Mucosa of descending colon (tissue), 3 donors: ENCODE results near the gene MED22. TPM values are rescaled to one million over a fixed set of nuclear protein-coding genes. Genes with fewer than 3 reads are reported as not detected.

Experiments
- ATAC-seq: fragments of 200-7000 bp; cut with Tn5 transposase; one replicate; pipeline ENCODE4 v1.9.1; 2020; ENCODE audit warnings: mild to moderate bottlenecking, moderate library complexity
- DNase-seq, 3 donors: peaks; one replicate each; pipeline ENCODE4 v3.0.0-alpha.2; 2020
- H3K36me3 ChIP-seq: fragments of 200-600 bp; one replicate; pipeline ENCODE4 v1.8.0; 2021; ENCODE audit warnings: low read depth, mild to moderate bottlenecking
- H3K4me1 ChIP-seq: fragments of 200-600 bp; one replicate; pipeline ENCODE4 v1.8.0; 2021; ENCODE audit warnings: low read depth, mild to moderate bottlenecking
- H3K4me3 ChIP-seq: fragments of 200-600 bp; one replicate; pipeline ENCODE4 v1.8.0; 2021; ENCODE audit warnings: mild to moderate bottlenecking
- H3K9me3 ChIP-seq: fragments of 200-600 bp; one replicate; pipeline ENCODE4 v1.8.0; 2021; ENCODE audit warnings: mild to moderate bottlenecking
- intact Hi-C, 2 donors: fragments of 100-400 bp; cut with DNase I in 1 of 2; cut with micrococcal nuclease in 1 of 2; formaldehyde crosslinking; loops; one replicate each; pipeline versions ENCODE4 v1.11.0 to v1.11.1; 2022; cut with DNase I, micrococcal nuclease
- total RNA-seq, 3 donors: library from RNA; stranded (reverse); fragmentation: NEBNext Ultra II Directional in 2 of 3; extraction: Animal tissue kit (Norgen Biotek cat#: 25700) in 2 of 3; gene quantifications; one replicate each; pipeline versions ENCODE4 v1.2.1 to v1.2.4, GENCODE V29; 2021 to 2023
- TF ChIP-seq, protein P1 (sequence below): fragments of 200-600 bp; IDR thresholded peaks from one replicate; pipeline ENCODE4 v1.8.0; 2022; ENCODE audit warnings: antibody characterized with exemption, mild to moderate bottlenecking
- donor health status: DM: no; HTN: no; CAD: no; lungs with moderate emphysema.
- donor health status: DM: no; HTN: no; CAD: no.
- donor health status: DM: no; HTN: yes; CAD: no.

Gene MED22
- total RNA-seq, 3 donors from 2014 or later: 19.8 to 33.6 (median 21.3) TPM

DNA sequence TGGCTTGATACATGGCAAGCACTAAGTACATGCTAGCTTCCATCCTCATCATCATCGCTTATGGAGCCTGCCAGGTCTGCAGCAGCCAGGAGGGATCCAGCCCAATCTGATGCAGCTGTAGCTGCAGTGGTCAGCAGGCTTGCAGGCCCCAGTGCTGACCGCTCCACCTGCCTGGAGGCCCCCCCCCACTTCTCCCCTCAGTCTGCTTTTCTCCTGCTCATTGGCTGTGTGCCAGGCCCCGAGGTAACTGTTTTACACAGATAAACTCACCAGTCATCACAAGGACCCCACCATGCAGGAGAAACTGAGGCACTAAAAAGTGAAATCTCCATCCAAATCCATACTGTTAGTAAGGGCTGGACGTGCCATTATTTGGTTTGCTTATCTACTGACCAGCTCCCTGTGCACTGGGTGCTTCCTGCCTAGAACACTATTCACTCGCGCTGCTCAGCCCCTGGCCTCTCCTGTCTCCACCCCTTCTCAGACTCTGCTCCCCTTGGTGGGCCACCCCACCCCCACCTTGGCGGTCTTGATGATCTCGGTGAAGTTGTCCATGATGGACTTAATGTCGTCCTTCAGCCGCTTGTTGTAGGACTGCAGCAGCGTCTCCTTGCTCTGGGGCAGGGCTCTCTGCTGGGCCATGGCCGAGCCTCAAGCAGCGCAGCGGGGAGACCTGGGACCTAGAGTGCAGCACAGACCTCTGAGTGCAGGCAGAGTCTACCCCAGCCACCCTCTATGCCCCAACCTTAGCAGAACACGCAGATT lies 1.7 kb downstream of the MED22 start:
- ATAC-seq (no peak), DNase-seq (no peak)
- H3K4me3 ChIP-seq: no peak overlapping the region
- peaks cover 14% of the 10 kb centered on the region for H3K36me3 ChIP-seq
- peaks cover 19% of the 10 kb centered on the region for H3K4me1 ChIP-seq
- intact Hi-C loops: no loop called here
- H3K9me3 ChIP-seq: no peaks in the 10 kb centered on the region
- TF ChIP-seq, protein P1, sequence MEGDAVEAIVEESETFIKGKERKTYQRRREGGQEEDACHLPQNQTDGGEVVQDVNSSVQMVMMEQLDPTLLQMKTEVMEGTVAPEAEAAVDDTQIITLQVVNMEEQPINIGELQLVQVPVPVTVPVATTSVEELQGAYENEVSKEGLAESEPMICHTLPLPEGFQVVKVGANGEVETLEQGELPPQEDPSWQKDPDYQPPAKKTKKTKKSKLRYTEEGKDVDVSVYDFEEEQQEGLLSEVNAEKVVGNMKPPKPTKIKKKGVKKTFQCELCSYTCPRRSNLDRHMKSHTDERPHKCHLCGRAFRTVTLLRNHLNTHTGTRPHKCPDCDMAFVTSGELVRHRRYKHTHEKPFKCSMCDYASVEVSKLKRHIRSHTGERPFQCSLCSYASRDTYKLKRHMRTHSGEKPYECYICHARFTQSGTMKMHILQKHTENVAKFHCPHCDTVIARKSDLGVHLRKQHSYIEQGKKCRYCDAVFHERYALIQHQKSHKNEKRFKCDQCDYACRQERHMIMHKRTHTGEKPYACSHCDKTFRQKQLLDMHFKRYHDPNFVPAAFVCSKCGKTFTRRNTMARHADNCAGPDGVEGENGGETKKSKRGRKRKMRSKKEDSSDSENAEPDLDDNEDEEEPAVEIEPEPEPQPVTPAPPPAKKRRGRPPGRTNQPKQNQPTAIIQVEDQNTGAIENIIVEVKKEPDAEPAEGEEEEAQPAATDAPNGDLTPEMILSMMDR: no peak

DNA sequence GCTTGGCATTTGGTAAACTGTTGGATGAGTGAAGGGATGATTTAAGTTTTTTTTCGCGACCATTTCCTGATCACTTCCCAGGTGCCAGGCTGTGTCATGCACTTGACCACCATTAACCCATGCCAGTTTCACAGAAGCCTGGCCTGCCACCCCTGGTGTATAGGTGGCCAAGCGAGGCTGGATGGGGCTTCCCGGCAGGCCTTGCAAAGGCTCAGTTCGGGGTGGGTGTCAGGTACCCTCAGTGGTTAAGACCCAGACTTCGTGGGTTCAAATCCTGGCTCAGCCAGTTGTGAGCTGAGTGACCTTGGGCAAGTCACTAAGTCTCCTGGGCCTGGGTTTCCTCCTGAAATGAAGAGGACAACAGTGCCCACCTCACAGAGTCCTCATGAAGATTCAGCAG lies 2.3 kb downstream of the MED22 start:
- H3K9me3 ChIP-seq: no peaks in the 10 kb centered on the region
- DNase-seq (no peak), ATAC-seq (no peak)
- TF ChIP-seq, protein P1: no peak
- H3K4me3 ChIP-seq: no peak overlapping the region
- intact Hi-C loops: no loop called here
- peaks cover 9% of the 10 kb centered on the region for H3K36me3 ChIP-seq
- peaks cover 19% of the 10 kb centered on the region for H3K4me1 ChIP-seq

DNA sequence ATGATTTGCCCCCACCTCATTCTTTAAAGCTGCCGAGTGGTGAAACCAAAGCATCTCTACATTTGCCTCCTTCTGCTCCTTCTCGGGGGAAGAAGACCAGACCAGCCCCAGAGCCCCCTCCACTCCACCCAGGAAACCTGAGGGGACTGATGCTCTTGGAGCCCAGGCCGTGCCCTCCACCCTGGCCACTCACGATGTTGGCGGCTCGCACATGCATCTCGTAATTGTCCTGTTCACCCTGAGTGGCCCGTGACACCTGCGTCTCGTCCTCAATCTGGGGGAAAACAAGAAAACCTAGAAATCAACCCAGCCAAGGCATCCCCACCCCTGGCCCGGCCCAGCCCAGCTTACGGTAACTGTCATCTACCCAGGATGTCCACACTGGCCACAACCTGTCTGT lies 3.0 kb downstream of the MED22 start:
- ATAC-seq (no peak), DNase-seq (no peak)
- peaks cover 19% of the 10 kb centered on the region for H3K4me1 ChIP-seq
- TF ChIP-seq, protein P1: no peak
- intact Hi-C loops: no loop called here
- no peak overlapping the region for H3K4me3 ChIP-seq
- H3K9me3 ChIP-seq: no peaks in the 10 kb centered on the region
- H3K36me3 ChIP-seq: peaks cover 3% of the 10 kb centered on the region

DNA sequence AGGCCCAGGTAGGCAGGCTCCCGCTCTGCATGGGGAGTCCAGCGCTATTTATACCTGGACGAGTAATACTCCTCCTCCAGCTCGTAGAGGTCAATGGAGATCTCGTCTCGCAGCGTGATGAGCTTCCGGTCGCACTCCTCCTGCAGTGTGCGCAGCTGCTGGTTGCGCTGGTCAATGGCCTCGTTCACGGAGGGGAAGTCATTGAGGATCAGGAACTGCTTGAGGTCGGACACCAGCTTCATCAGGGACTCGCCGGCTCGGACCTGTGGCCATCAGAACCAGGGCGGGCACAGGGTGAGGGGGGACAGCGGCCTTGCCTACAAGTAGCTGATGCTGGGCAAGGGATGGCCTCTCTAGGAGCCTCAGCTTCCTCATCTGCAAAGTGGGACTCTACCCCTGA lies 3.9 kb downstream of the MED22 start:
- Histone ChIP-seq H3K4me1 (peaks cover 10% of the 10 kb centered on the region), H3K9me3 (no peaks in the 10 kb centered on the region), H3K36me3 (no peaks in the 10 kb centered on the region), H3K4me3 (no peak overlapping the region)
- DNase-seq: no peak
- ATAC-seq: no peak
- TF ChIP-seq, protein P1: no peak
- intact Hi-C loops: no loop called here

DNA sequence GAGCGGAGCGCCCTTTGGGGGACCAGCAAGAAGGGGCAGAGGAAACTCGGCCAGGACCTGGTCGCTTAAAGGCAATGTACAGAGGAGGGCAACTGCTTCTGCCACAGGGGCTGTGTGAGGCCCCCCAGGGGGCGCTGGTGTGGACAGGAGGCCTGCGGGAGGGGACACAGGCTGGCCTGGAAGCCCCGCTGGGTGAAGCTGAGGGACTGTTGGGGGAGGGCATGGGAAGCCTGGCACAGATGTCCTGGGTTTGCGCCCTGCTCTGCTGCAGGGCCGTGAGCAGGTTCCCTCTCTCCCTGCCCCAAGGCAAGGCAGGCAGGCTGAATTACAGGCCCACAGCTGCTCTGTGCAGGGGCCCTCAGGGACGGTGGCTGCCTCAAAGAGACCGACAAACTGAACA lies 5.4 kb downstream of the MED22 start:
- intact Hi-C loops: no loop called here
- no peak for ATAC-seq
- peaks cover 8% of the 10 kb centered on the region for H3K4me1 ChIP-seq
- TF ChIP-seq, protein P1: no peak
- no peak for DNase-seq
- no peak overlapping the region for H3K4me3 ChIP-seq
- H3K9me3 ChIP-seq: no peaks in the 10 kb centered on the region
- no peaks in the 10 kb centered on the region for H3K36me3 ChIP-seq

DNA sequence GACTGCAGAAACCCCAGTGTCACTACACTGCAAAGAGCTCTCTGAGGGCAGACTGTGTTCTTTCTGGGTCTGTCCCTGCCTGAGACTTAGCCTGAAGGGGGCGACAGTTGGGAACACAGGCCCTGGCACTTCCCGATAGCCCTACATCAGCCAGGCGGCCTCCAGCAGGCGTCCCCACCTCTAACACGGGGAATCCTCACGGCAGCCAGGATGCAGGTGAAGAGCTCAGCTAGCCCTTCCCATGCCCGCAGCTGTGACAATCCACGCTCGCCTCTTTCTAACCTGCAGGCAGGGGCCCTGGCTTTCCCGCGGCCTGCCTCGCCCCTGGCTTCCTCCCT lies 5.9 kb downstream of the MED22 start:
- Histone ChIP-seq H3K9me3 (no peaks in the 10 kb centered on the region), H3K4me1 (peaks cover 8% of the 10 kb centered on the region), H3K4me3 (no peak overlapping the region), H3K36me3 (no peaks in the 10 kb centered on the region)
- TF ChIP-seq, protein P1: no peak
- intact Hi-C loops: no loop called here
- ATAC-seq: peak; percentile 27
- no peak for DNase-seq
